GM18861 (cell line): ENCODE measurements around the gene PRICKLE4.

Experiments
- ATAC-seq: cut with Tn5 transposase; IDR thresholded peaks from one replicate; pipeline ENCODE4 v1.9.1; 2021; ENCODE audit not compliant: unreplicated experiment

Gene PRICKLE4

GRCh38 chr6:41769376-41769775 is 11.2 kb upstream of the PRICKLE4 start:
- no peak for ATAC-seq

- ATAC-seq: no peak
Measured at GRCh38 chr6:41770381-41771057, 10.1 kb upstream of the PRICKLE4 start.

GRCh38 chr6:41771058-41771983 is 9.3 kb upstream of the PRICKLE4 start:
- no peak for ATAC-seq

DNA sequence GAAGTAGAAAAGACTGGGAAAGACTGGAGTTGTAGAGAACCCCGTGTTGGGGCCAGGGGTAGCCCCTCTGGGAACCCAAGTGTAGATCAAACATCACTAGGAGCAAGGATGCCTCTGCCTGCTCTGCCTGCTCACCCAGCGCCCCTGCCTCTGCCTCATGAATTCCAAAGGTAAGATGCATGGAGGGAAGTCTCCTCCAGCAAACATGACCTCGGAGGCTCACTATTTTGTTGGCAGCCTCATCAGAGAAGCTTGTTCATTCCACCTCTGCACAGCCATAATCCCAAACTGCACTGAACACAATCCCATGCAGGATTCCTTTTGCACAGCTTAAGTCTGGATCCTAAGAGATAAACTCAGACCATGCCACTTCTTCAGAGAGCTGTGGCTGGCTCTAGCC is 5.7 kb upstream of the PRICKLE4 start:
- ATAC-seq: no peak

DNA sequence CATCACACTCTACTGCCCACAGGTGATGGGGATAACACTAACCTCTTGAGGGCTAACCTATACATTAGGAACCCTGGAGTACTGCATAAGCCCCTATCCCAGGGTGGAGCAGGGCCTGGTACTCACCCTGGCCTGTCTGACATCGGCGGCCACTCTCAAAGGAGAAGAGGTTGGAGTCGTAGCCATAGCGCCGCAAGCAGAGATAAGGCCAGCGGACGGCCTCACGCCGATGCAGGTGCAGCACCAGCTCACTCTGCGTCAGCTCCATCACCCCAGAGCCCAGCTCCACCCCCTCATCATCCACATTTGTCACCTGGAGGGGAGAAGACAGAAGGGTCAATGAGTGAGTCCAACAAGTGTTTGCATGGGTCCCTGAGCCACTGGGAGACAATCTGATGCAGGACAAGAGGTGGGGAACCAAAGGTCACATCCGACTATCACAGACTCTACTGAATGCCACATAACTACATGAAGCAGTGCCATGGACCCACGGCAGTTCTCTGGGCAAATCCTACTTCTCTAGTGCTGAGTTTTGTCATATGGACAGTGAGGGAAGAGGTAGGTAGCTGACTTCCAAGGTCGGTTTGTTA is 5.2 kb upstream of the PRICKLE4 start:
- ATAC-seq: no peak

DNA sequence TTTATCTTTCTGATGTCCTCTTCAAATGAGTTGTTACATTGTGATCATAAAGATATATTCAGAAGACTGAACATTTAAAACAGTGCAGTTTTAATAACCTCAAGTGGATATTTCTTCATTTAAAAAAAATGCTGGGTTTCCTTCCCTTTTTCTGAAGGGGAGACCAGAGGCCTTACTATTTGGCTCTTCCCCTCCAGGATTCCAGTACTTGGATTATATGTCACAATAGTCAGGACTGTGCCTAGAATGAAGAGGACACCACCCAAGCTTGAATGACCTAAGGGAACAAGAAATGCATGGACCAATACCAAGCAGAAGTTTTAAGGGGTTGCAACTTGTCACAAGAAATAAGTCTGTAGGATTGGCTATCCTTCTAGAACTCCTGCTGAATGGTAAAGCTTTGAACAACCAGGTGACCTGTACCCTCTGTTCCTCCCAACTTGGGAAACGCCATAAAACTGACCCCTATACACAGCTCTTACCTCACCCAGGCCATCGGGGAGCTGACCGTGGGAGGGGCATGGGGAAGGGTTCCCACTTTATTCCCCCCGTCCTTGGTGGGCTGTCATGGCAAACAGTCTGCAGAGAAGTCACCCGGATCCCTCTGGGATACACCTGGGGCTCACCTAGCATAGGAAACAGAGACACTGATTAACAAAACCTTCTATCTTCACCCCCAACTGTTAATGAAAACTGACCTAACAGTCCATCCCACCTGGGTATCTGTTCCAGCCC is 2.9 kb upstream of the PRICKLE4 start:
- no peak for ATAC-seq

- ATAC-seq: no peak
Measured at GRCh38 chr6:41778895-41779294, 1.7 kb upstream of the PRICKLE4 start.

GRCh38 chr6:41779336-41779735 is 1.2 kb upstream of the PRICKLE4 start:
- peak; percentile 18 for ATAC-seq

DNA sequence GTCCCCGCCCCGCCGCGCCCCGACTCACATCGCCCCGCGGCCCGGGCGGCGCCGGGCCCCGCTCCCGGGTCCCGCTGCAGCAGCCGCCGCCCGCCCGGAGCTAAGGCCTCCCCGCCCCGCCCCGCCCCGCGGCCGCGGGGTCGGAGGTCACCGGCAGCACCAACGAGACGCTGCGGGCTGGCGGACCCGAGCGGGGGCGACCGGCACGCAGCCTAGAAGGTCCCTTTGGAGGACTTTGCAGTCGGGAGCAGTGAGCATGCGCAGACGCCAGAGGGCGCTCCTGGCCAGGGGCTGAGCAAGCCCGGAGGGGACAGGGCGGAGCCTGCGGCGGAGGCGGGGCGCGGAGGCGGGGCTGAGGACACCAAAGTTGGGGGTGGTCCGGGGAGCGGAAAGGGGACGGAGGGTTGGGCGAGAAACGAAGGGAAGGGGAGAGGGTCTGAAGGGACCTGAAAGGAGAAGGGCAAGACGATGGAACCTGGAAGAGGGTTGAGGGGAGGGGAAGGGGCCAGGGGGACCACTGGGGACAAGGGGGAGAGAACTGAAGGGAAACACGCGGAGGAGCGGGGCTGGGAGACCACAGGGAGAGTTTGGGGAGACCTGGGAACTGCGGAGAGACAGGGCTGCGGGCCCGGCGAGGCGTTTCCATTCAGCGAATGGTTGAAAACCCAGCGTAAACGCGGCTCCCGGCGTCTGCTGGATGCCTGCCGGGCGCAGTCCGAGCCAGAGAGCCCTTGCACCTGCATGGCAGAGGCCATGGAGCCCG is 613 bp upstream of the PRICKLE4 start, which contains the start of gene FRS3:
FRS3 (minus strand) TSS at position 113 of the 763 bp plus-strand sequence. CDS start 2,913 bp downstream, outside the sequence.
- ATAC-seq: peak; percentile 93

DNA sequence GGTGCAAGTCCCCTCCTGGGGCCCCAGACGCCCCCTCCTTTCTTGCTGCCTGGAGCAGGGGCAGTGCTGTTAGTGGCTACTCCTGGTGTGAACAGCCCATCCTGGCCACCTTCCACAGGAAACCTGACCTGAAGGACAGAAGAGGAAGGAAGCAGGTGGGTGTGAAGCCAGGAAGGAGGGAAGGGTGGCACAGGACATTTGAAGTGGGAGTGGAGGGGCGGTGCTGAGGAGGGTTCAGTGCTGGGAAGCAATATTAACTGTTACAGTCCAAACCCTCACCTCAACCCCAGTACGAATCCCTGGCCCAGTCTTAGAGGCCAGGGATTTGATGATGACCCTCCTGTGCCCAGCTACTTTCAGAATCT is 766 bp downstream of the PRICKLE4 start:
- ATAC-seq: no peak

GRCh38 chr6:41783106-41783780 is 2.7 kb downstream of the PRICKLE4 start:
- ATAC-seq: no peak

- no peak for ATAC-seq
Measured at GRCh38 chr6:41784581-41785171, 4.1 kb downstream of the PRICKLE4 start.

- ATAC-seq: no peak
Measured at GRCh38 chr6:41785254-41785653, 4.7 kb downstream of the PRICKLE4 start.

GRCh38 chr6:41785689-41786450 is 5.3 kb downstream of the PRICKLE4 start:
- ATAC-seq: no peak

- ATAC-seq: peak; percentile 36
Measured at GRCh38 chr6:41786451-41787218, 6.1 kb downstream of the PRICKLE4 start.

DNA sequence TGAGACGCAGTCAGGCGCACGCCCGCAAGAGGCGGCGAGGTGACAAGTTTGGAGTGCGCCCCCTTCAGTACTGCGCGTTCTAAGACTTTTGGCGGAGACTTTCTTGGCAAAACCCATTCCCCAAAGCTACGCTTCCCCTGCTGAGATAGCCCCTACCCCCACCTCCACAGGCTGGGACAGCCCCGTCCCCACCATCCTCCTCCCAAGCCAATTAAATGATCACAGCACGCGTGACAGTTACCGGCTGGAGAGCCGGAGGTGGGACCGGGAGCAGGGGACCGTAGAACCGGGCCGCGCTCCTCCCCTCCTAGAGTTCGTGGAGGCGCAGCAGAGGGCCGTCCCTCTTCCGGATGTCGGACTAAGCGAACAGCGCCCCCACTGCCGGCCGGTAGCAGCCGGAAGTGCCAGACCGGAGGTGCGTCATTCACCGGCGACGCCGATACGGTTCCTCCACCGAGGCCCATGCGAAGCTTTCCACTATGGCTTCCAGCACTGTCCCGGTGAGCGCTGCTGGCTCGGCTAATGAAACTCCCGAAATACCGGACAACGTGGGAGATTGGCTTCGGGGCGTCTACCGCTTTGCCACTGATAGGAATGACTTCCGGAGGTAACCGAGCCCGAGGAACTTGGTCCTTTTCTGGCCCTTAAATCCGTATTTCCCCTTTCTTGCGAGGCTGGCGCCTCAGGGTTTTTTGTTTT is 6.8 kb downstream of the PRICKLE4 start, which contains the start of gene TOMM6:
TOMM6 (plus strand) TSS at position 476 of the 699 bp plus-strand sequence; CDS start at position 480, 4 bp downstream.
- peak; percentile 65 for ATAC-seq

- ATAC-seq: no peak
Measured at GRCh38 chr6:41789390-41789724, 8.8 kb downstream of the PRICKLE4 start.
